ENCODE results near the gene ARHGAP4.
A peak's percentile ranks its signal among the peaks of the same experiment; 100 is the strongest.

The ARHGAP4 gene

GRCh38 chrX:153900831-153901752, 25.0 kb downstream of the ARHGAP4 start:
- TF ChIP-seq, protein P1, sequence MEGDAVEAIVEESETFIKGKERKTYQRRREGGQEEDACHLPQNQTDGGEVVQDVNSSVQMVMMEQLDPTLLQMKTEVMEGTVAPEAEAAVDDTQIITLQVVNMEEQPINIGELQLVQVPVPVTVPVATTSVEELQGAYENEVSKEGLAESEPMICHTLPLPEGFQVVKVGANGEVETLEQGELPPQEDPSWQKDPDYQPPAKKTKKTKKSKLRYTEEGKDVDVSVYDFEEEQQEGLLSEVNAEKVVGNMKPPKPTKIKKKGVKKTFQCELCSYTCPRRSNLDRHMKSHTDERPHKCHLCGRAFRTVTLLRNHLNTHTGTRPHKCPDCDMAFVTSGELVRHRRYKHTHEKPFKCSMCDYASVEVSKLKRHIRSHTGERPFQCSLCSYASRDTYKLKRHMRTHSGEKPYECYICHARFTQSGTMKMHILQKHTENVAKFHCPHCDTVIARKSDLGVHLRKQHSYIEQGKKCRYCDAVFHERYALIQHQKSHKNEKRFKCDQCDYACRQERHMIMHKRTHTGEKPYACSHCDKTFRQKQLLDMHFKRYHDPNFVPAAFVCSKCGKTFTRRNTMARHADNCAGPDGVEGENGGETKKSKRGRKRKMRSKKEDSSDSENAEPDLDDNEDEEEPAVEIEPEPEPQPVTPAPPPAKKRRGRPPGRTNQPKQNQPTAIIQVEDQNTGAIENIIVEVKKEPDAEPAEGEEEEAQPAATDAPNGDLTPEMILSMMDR (IDR thresholded peaks at IDR 0.05; ENCODE audit: low read length, missing control alignments) = no peak
- H3K4me3 ChIP-seq (replicated peaks; ENCODE audit: low read depth, low read length) = peak overlapping the region; percentile 21
- DNase-seq (ENCODE audit: low read depth) = peak; percentile 91

GRCh38 chrX:153897899-153898298, 28.2 kb downstream of the ARHGAP4 start:
- H3K4me3 ChIP-seq (replicated peaks; ENCODE audit: low read depth, low read length) = no peak overlapping the region
- TF ChIP-seq, protein P1 (IDR thresholded peaks at IDR 0.05; ENCODE audit: low read length, missing control alignments) = no peak

DNA sequence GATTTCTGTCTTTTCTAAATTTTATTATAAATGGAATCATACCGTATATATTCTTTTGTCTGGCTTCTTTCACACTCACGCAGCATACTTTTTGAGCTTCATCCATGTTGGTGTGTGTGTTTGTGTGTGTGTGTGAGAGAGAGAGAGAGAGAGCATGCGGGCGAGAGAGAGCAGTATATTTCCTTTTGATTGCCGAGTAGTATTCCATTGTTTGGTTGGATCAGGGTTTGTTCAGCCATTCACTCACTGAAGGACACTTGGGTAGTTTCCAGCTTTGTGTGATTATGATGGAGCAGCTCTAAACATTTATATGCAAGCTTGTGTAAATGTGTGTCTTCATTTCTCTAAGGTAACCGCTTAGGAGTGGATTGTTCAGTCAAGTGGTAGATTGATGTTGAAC, 36.9 kb downstream of the ARHGAP4 start:
- TF ChIP-seq, protein P1 (IDR thresholded peaks at IDR 0.05; ENCODE audit: low read length, missing control alignments) = no peak
- H3K4me3 ChIP-seq (replicated peaks; ENCODE audit: low read depth, low read length) = no peak overlapping the region
- DNase-seq (ENCODE audit: low read depth) = no peak

More at GRCh38 chrX:153897899-153898298, 28.2 kb downstream of the ARHGAP4 start:
- no peak for DNase-seq (ENCODE audit: low read depth)

GRCh38 chrX:153888344-153888743, 37.7 kb downstream of the ARHGAP4 start:
- H3K4me3 ChIP-seq (replicated peaks; ENCODE audit: low read depth, low read length) = no peak overlapping the region
- TF ChIP-seq, protein P1 (IDR thresholded peaks at IDR 0.05; ENCODE audit: low read length, missing control alignments) = no peak
- DNase-seq (ENCODE audit: low read depth) = no peak

GRCh38 chrX:153887385-153887784, 38.7 kb downstream of the ARHGAP4 start:
- TF ChIP-seq, protein P1 (IDR thresholded peaks at IDR 0.05; ENCODE audit: low read length, missing control alignments) = no peak
- DNase-seq (ENCODE audit: low read depth) = no peak
- H3K4me3 ChIP-seq (replicated peaks; ENCODE audit: low read depth, low read length) = no peak overlapping the region

DNA sequence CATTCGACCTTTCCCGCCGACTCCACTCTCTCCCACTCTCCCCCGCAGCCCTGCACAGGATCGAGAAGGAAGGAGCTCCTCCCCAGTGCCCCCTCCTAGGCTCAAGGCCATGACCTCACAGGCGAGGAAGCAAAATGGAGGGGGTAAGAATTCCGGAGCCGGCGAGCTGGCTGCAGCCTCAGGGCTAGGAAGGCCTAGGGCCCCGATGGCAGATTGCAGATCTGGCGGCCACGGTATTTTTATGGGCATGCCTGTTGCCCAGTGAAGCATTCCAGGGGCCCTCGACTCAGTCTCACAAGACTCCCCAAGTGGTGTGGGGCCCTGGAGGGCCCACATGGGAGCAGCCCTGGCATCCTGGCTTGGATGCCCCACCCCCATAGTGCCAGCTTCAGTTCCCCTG, 39.1 kb downstream of the ARHGAP4 start:
- DNase-seq (ENCODE audit: low read depth) = no peak
- H3K4me3 ChIP-seq (replicated peaks; ENCODE audit: low read depth, low read length) = no peak overlapping the region
- TF ChIP-seq, protein P1 (IDR thresholded peaks at IDR 0.05; ENCODE audit: low read length, missing control alignments) = no peak
